NCI-H2196 treated with DMSO at 0.1 percent for 48 hours (cell line): ENCODE results near the gene REXO4.
A peak's percentile ranks its signal among the peaks of the same experiment; 100 is the strongest.
"Not testable (repeated sequence)": the region's sequence is repeated elsewhere in the genome, so short reads cannot be mapped to it uniquely, and the experiment has no call there.

Experiments
- DNase-seq: peaks from one replicate; lab custom pipeline; 2025; ENCODE audit not compliant: unreplicated experiment; lab: John Stamatoyannopoulos, UW

Gene REXO4

GRCh38 chr9:133451865-133452264 lies 34.1 kb upstream of the REXO4 start:
- not testable (repeated sequence) for DNase-seq

DNA sequence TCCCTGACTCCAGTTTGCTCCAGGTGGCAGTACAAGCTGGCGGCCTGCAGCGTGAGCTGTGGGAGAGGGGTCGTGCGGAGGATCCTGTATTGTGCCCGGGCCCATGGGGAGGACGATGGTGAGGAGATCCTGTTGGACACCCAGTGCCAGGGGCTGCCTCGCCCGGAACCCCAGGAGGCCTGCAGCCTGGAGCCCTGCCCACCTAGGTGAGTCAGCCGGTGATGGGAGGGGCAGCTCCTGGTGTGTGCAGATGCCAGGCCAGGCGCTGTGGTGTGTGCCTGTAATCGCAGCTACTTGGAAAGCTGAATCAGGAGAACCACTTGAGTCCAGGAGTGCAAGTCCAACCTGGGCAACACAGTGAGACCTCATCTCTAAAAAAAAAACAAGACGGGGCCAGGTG lies 31.9 kb upstream of the REXO4 start:
- DNase-seq = peak; percentile 61

DNA sequence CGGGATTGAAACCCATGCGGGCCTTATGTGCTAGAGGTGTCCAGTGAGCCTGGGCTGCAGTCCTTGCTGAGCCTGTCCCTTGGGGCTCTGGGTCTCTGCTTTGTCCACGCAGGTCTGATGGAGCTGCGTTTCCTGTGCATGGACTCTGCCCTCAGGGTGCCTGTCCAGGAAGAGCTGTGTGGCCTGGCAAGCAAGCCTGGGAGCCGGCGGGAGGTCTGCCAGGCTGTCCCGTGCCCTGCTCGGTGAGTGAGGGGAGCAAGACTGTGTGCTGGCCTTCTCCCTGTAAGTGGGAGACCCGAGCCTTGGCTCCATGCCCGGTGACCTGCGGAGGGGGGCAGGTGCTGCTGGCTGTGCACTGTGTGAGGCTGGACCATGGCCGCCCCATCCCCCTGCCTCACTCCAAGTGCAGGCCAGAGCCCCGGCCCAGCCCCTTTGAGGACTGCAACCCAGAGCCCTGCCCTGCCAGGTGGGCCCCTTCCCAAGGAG lies 30.7 kb upstream of the REXO4 start:
- no peak for DNase-seq

GRCh38 chr9:133445293-133445969 lies 27.6 kb upstream of the REXO4 start:
- no peak for DNase-seq

DNA sequence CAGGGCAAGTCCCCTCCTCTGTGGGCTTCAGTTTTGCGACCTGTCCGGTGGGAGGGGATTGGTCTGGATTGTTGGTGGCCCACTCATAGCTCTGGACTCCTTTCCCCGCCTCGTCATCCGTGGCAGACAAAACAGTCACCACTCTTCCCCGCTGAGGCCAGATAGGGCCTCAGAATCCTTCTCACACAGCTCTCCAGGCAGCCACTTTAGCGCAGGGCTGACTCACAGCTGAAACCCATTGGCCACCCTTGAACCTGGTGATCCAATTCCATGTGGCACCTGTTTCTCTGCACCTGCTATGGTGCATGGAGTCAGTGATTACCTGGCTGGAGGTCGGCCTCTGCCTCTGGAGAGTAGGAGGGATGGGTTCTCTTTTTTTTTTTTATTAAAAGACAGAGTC lies 26.2 kb upstream of the REXO4 start:
- peak; percentile 31 for DNase-seq

DNA sequence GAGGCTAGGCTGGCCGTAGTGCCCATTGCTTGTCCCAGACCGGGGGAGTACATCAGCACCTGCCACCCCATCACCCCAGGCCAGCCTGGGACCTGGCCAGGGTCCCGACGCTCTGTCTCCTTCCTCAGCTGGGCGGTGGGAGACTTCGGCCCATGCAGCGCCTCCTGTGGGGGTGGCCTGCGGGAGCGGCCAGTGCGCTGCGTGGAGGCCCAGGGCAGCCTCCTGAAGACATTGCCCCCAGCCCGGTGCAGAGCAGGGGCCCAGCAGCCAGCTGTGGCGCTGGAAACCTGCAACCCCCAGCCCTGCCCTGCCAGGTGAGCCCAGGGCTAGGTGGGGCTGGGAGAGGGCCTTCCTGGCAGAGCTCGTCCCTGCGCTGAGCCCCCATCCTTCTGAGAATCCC lies 25.4 kb upstream of the REXO4 start:
- no peak for DNase-seq

GRCh38 chr9:133441571-133441970 lies 23.8 kb upstream of the REXO4 start:
- DNase-seq = no peak

- no peak for DNase-seq
These were observed 23.1 kb upstream of the REXO4 start for GRCh38 chr9:133440874-133441273.

DNA sequence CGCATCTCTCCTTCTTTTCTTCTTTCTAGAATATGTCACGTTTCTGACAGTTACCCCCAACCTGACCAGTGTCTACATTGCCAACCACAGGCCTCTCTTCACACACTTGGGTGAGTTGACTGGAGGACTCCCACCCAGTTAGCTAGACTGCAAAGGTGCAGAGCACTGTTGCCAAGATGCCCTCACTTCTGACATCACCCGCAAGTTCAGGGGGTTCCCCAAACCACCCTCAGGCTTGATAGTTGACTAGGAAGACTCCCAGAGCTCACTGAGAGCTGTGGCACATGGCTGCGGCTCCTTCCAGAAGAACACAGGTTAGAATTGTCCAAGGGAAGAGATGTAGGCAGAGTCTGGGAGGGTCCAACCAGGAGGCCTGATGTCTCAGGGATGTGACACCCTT lies 21.5 kb upstream of the REXO4 start:
- no peak for DNase-seq

- no peak for DNase-seq
These were observed 20.1 kb upstream of the REXO4 start for GRCh38 chr9:133437753-133438531.

DNA sequence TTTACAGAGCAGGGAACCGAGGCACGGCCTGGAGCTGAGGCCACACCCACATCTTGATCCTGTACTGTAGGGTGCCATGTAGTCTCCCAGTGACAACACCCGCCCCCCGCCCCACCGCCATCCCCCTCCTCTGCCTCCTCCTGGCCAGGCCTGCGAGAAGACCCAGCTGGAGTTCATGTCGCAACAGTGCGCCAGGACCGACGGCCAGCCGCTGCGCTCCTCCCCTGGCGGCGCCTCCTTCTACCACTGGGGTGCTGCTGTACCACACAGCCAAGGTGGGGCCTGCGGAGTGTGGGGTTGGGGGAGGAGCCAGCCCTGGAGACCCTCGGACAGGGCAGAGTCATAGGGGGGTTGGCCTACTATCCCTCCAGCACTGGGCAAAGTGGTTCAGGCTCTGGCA lies 18.9 kb upstream of the REXO4 start:
- no peak for DNase-seq

DNA sequence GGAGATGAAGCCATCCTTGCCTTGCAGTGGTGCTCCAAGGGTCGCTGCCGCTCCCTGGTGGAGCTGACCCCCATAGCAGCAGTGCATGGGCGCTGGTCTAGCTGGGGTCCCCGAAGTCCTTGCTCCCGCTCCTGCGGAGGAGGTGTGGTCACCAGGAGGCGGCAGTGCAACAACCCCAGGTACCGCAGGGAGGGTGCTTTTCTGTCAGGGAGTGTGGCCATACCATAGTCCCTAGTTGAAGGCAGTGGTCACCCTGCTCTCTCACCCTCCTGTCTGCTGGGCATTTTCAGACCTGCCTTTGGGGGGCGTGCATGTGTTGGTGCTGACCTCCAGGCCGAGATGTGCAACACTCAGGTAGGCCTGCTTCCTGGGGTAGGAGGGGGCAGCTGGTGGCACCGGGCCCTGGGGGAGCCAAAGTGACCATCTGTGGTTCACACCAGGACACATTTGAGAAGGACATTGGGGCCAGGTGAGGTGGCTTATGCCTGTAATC lies 15.6 kb upstream of the REXO4 start:
- no peak for DNase-seq

DNA sequence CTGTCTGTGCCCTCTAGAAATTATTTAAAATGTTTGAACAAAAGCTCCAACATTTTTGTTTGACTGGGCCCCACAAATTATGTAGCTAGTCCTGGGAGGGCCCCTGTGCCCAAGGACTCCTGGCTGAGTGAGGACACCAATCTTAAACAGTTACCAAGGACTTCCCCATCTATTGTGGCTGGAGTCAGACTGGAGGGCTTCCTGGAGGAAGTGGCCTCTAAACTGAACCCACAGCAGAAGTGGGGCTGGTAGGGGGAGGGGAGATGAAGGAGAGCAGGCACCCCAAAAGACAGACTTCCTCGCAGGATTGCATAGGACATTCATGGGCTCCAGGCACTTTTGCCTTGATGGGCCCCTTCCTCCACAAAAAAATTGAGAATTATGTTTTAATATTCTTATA lies 12.4 kb upstream of the REXO4 start:
- DNase-seq = no peak

GRCh38 chr9:133429641-133430161 lies 11.9 kb upstream of the REXO4 start:
- no peak for DNase-seq

DNA sequence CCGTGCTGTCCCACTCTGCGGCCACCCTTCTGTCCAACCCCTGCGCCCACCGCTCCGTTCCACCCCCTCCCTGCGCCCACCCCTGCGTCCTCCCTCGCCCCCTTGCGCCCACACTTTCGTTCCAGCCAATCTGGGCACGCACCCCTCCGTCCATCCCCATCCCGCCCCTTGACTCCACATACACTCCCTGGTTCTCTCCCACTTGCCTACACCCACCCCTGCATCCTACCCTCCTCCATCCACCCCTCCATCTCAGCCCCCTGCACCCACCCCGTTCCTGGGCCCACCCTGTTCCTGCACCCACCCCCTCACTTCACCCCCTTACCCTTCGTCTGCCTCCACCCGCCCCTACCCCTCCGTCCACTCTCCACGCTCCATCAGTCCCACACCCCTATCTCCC lies 11.4 kb upstream of the REXO4 start:
- no peak for DNase-seq

- peak; percentile 12 for DNase-seq
These were observed 10.8 kb upstream of the REXO4 start for GRCh38 chr9:133428617-133429101.

DNA sequence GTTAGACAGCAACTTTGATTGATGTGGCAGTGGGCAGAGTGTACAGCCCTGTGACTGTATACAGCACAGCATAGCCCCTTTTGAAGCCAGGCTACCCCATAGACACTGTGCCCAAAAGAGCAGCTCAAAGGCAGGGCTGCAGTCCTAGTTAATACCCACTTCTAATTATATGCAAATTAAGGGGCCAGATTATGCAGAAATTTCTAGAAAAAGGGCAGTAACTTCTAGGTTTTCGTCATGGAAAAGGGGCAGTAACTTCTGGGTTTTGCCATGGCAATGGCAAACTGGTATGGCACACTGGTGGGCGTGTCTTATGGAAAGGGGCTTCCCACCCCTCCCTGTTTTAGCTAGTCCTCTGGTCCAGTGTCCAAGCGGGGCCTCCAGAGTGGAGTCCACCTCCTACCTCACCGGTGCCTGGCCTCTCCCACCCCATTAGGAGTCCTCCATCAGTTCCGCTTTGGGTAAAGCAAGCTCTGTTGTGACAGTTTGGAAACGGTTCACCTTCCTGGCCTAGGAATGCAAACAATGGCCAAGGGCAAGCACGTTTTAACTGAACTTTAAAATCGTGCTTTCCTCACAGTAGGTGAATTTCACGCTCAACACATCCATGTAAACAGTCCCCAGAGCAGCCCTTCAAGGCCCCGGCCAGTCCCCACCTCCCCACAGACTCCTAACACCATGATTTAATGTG lies 10.0 kb upstream of the REXO4 start:
- DNase-seq = no peak

- no peak for DNase-seq
These were observed 8.2 kb upstream of the REXO4 start for GRCh38 chr9:133426011-133426410.

DNA sequence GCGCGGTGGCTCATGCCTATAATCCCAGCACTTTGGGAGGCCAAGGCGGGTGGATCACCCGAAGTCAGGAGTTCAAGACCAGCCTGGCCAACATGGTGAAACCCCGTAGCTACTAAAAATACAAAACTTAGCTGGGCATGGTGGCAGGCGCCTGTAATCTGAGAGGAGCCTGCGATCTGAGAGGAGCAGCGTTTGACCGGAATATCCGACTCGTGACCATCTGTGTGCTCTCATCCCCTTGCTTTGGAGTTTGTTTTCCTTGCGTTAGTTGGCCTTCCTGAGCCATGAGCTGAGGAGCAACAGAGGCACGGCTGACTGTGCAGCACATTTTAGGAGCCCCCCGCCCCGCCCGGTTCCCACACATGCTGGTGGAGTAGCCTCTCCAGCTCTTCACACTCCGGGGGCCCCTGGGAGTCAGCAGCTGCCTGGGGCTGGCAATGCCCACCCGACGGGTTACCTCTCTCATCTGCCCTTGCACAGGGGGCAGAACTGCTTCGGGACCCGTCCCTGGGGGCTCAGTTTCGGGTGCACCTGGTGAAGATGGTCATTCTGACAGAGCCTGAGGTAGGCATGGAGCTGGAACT lies 7.3 kb upstream of the REXO4 start:
- DNase-seq = no peak

DNA sequence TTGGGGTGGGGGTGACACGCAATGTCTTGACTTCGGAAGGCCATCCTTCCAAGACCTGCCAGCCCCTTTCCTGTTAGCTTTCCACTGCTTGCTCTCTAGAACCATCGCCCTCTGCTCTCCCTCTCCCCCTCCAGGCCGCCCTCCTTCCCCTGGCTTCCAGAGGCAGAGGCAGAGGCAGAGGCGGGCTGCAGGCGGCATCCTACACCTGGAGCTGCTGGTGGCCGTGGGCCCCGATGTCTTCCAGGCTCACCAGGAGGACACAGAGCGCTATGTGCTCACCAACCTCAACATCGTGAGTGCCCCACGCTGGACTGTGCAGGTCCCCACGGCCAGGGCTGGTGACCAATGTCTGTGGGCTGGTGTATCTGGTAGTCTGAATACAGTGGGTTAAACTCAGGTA lies 6.4 kb upstream of the REXO4 start:
- no peak for DNase-seq

GRCh38 chr9:133423216-133423615 lies 5.4 kb upstream of the REXO4 start:
- DNase-seq = no peak
